OCI-LY7 (cell line): Measurements from ENCODE around the gene SYTL2. TPM values are rescaled to one million over a fixed set of nuclear protein-coding genes. Genes with fewer than 3 reads are reported as not detected.

ENCODE experiments used
- BruUV-seq: library from RNA; stranded (reverse); fragments of 400-500 nt; replicated peaks from 2 replicates; lab custom pipeline; 2021; lab: Mats Ljungman, UMichigan
- CTCF ChIA-PET: fragments of 300-600 bp; sonication (Branson Sonifier 250); formaldehyde crosslinking; loops from one replicate; lab custom pipeline; 2022; ENCODE audit warnings: antibody characterized with exemption; ENCODE audit not compliant: unreplicated experiment; lab: Charles Lee
- POLR2A ChIA-PET: fragments of 300-600 bp; sonication (Branson Sonifier 250); formaldehyde crosslinking; loops from one replicate; lab custom pipeline; 2022; ENCODE audit warnings: antibody characterized with exemption; lab: Charles Lee
- DNase-seq: peaks from one replicate; pipeline ENCODE4 v3.0.0-alpha.2; 2015; ENCODE audit warnings: low spot score
- H2AFZ ChIP-seq: fragments of 200-600 bp; sonication (generic), shearing (Covaris generic); 2 replicates; pipeline ENCODE4 v1.6.1; 2014; ENCODE audit warnings: mild to moderate bottlenecking, antibody characterized with exemption, low read length, moderate library complexity
- H3K27ac ChIP-seq: fragments of 200-600 bp; sonication (generic); 2 replicates; pipeline ENCODE4 v1.5.1; 2014; ENCODE audit warnings: mixed run types, low read depth, mild to moderate bottlenecking, moderate library complexity, low read length, inconsistent platforms; ENCODE audit not compliant: poor library complexity, severe bottlenecking
- H3K36me3 ChIP-seq: fragments of 200-600 bp; sonication (generic); 2 replicates; pipeline ENCODE4 v1.6.1; 2014; ENCODE audit warnings: mild to moderate bottlenecking, antibody characterized with exemption, low read length, moderate library complexity, mixed read lengths; ENCODE audit not compliant: insufficient read depth
- H3K4me1 ChIP-seq: fragments of 200-600 bp; sonication (generic); 2 replicates; pipeline ENCODE4 v1.5.1; 2014; ENCODE audit warnings: mild to moderate bottlenecking, low read length; ENCODE audit not compliant: insufficient read depth, poor library complexity, severe bottlenecking
- H3K4me2 ChIP-seq: fragments of 200-600 bp; sonication (generic); 2 replicates; pipeline ENCODE4 v1.6.1; 2014; ENCODE audit warnings: mild to moderate bottlenecking, low read length
- H3K4me3 ChIP-seq: fragments of 200-600 bp; sonication (generic); 2 replicates; pipeline ENCODE4 v1.5.1; 2014; ENCODE audit warnings: mild to moderate bottlenecking, low read depth, low read length; ENCODE audit not compliant: poor library complexity, severe bottlenecking
- H3K79me2 ChIP-seq: fragments of 200-600 bp; sonication (generic); 2 replicates; pipeline ENCODE4 v1.6.1; 2016; ENCODE audit warnings: low read depth, mild to moderate bottlenecking, low read length, moderate library complexity, mixed read lengths; ENCODE audit not compliant: insufficient read depth
- H3K9me2 ChIP-seq: fragments of 200-600 bp; sonication (generic); 2 replicates; pipeline ENCODE4 v1.6.1; 2016; ENCODE audit warnings: mild to moderate bottlenecking, low read length, mixed read lengths; ENCODE audit not compliant: insufficient read depth
- H3K9me3 ChIP-seq: fragments of 200-600 bp; sonication (generic); 2 replicates; pipeline ENCODE4 v1.6.1; 2014; ENCODE audit warnings: mild to moderate bottlenecking, mixed run types, low read length, mixed read lengths
- H4K20me1 ChIP-seq: fragments of 200-600 bp; sonication (generic); 2 replicates; pipeline ENCODE4 v1.6.1; 2014; ENCODE audit warnings: mild to moderate bottlenecking, antibody characterized with exemption, low read length, moderate library complexity, mixed read lengths; ENCODE audit not compliant: insufficient read depth
- CTCF ChIP-seq: fragments of 200-600 bp; sonication (generic); conservative IDR thresholded peaks from 2 replicates; pipeline ENCODE4 v1.5.1; 2014; ENCODE audit warnings: mild to moderate bottlenecking, antibody characterized with exemption, low read length, moderate library complexity, mixed read lengths
- EZH2phosphoT487 ChIP-seq: fragments of 200-600 bp; sonication (generic); IDR thresholded peaks from 2 replicates; pipeline ENCODE4 v1.6.1; 2018; ENCODE audit warnings: low read depth, borderline replicate concordance, mild to moderate bottlenecking, mixed run types, antibody characterized with exemption, low read length, moderate library complexity, mixed read lengths
- intact Hi-C: fragments of 100-400 bp; cut with micrococcal nuclease; formaldehyde crosslinking; loops from one replicate; pipeline ENCODE4 v1.10.0; 2022; ENCODE audit not compliant: unreplicated experiment
- total RNA-seq, 2 experiments: library from RNA; depleted of rRNA in 1 of 2; stranded (reverse); fragments of >200 nt in 1 of 2; shearing (Covaris generic) in 1 of 2; gene quantifications; 2 replicates each; pipeline ENCODE4 v1.2.3, GENCODE V29; 2014 to 2022

SYTL2 gene
- total RNA-seq, 2 experiments from 2014 or later, result 2.6 to 5.1 TPM

GRCh38 chr11:85652786-85653447 is 158.0 kb downstream of the SYTL2 start:
- intact Hi-C loops, result no loop called here
- H3K27ac ChIP-seq, result no peak overlapping the region
- H4K20me1 ChIP-seq, result peaks cover 25% of the 10 kb centered on the region
- BruUV-seq, result no TSS peak
- no peak overlapping the region for H3K4me3 ChIP-seq
- H3K4me2 ChIP-seq, result no peak overlapping the region
- H3K79me2 ChIP-seq, result peaks cover 51% of the 10 kb centered on the region
- peaks cover 64% of the 10 kb centered on the region for H3K36me3 ChIP-seq
- no peaks in the 10 kb centered on the region for H3K9me3 ChIP-seq
- no peaks in the 10 kb centered on the region for H3K9me2 ChIP-seq
- peaks cover 16% of the 10 kb centered on the region for H3K4me1 ChIP-seq
- no peak overlapping the region for H2AFZ ChIP-seq
- DNase-seq, result no peak
- no peak for TF ChIP-seq CTCF
- no peak for TF ChIP-seq EZH2phosphoT487
- CTCF ChIA-PET, result no interaction called here
- POLR2A ChIA-PET, result no interaction called here

- intact Hi-C loops, result no loop called here
- Histone ChIP-seq H3K79me2 (peaks cover 42% of the 10 kb centered on the region; the same call in 1 of the 2 replicates), H3K36me3 (peaks cover 46% of the 10 kb centered on the region), H4K20me1 (peaks cover 15% of the 10 kb centered on the region; the same call in 1 of the 2 replicates), H3K4me2 (no peak overlapping the region), H3K9me3 (no peaks in the 10 kb centered on the region), H2AFZ (no peak overlapping the region), H3K4me3 (no peak overlapping the region), H3K27ac (no peak overlapping the region), H3K4me1 (peaks cover 23% of the 10 kb centered on the region), H3K9me2 (no peaks in the 10 kb centered on the region)
- ChIA-PET POLR2A (interaction anchor here (0.7 to 7.4 kb wide), 3 partner anchors 8 to 27 kb away, joined by 3 to 94 read pairs (median 3); no protein-coding TSS in a partner anchor), CTCF (no interaction called here)
- DNase-seq, result no peak
- BruUV-seq, result no TSS peak
- TF ChIP-seq EZH2phosphoT487 (no peak), CTCF (no peak)
Observed at GRCh38 chr11:85651118-85651517, 159.8 kb downstream of the SYTL2 start.
